Cardiac fibroblast (primary cell): ENCODE measurements around the gene A1BG.
A peak's percentile ranks its signal among the peaks of the same experiment; 100 is the strongest.

Experiments used
- DNase-seq, 2 donors: peaks; one replicate each; pipeline versions ENCODE4 v3.0.0 to v3.0.0-alpha.2; 2010; ENCODE audit warnings: low read depth in 2 of 2
- H3K4me3 ChIP-seq, 2 donors: replicated peaks in 1 of 2; 1 replicate in 1 of 2; 2 replicates in 1 of 2; pipeline ENCODE4 v1.5.1; 2011; ENCODE audit warnings: low read depth in 2 of 2, low read length in 2 of 2, mild to moderate bottlenecking in 2 of 2, moderate library complexity in 1 of 2
- TF ChIP-seq, protein P1 (sequence below): IDR thresholded peaks from one replicate; pipeline ENCODE4 v1.5.1; 2011; ENCODE audit warnings: low read depth, mild to moderate bottlenecking, low read length, inconsistent platforms

The A1BG gene

DNA sequence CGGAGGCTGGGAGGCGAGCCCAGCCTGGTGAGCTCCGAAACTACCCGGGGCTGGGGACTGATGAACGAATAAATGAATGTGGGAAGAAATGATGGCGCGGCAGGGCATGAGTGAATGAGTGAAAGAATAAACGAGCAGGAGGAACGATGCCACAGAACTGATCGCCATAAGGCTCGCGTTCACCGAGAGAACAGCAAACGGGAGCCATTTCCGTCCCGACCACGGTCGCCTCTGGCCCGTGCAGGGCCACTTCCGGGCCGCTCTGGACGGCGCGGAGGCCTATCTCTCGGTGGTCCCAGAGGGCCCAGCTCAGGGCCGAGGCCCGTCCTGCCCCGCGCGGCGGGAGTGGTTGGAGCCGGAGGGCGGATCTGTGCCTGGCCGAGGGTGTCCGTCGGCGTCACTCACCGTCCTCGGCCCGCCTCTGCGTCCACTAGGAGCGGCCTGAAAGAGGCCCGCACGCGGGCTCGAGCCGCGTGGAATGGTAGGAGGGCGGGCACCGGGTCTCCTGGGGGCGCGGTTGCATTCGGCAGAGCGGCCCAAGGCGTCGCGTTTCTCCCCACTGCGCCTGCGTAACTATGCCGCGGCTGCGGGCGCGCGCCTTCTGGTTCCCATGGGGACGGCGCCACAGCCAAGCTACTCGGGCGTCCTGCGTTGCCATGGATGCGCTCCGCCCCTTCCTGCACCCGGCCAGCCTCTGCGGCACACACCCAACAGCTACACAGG, 9.1 kb upstream of the A1BG start, which contains the start of gene ZNF497:
ZNF497 (minus strand) TSS at position 480 of the 723 bp plus-strand sequence. CDS start 5,116 bp downstream, outside the sequence.
- H3K4me3 ChIP-seq, result peak within 1 kb of the TSS; percentile 62 to 63
- peak; percentile 98 for DNase-seq
- TF ChIP-seq, protein P1, sequence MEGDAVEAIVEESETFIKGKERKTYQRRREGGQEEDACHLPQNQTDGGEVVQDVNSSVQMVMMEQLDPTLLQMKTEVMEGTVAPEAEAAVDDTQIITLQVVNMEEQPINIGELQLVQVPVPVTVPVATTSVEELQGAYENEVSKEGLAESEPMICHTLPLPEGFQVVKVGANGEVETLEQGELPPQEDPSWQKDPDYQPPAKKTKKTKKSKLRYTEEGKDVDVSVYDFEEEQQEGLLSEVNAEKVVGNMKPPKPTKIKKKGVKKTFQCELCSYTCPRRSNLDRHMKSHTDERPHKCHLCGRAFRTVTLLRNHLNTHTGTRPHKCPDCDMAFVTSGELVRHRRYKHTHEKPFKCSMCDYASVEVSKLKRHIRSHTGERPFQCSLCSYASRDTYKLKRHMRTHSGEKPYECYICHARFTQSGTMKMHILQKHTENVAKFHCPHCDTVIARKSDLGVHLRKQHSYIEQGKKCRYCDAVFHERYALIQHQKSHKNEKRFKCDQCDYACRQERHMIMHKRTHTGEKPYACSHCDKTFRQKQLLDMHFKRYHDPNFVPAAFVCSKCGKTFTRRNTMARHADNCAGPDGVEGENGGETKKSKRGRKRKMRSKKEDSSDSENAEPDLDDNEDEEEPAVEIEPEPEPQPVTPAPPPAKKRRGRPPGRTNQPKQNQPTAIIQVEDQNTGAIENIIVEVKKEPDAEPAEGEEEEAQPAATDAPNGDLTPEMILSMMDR, result no peak

DNA sequence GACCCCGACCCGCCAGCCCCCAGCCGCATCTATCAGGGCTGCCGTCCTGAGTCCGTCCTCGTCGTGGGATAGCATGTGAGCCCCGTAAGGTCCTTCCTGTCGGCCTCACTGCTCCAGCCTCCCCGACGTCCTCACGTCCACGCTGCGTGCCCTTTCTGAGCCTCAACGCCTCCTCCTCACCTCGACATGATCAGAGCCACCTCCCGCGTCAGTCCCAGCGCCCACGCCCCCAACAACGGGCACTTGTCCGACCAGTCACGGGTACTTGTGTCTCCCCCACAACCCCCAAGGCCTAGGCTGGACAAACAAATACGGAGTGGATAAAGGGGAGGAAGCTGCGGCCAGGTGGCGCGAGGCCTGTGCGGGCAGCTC, 8.6 kb upstream of the A1BG start:
- DNase-seq, result peak in 1 of 2 donors; percentile 67
- H3K4me3 ChIP-seq, result peak overlapping the region; percentile 62 to 63
- TF ChIP-seq, protein P1, result peak; percentile 14

DNA sequence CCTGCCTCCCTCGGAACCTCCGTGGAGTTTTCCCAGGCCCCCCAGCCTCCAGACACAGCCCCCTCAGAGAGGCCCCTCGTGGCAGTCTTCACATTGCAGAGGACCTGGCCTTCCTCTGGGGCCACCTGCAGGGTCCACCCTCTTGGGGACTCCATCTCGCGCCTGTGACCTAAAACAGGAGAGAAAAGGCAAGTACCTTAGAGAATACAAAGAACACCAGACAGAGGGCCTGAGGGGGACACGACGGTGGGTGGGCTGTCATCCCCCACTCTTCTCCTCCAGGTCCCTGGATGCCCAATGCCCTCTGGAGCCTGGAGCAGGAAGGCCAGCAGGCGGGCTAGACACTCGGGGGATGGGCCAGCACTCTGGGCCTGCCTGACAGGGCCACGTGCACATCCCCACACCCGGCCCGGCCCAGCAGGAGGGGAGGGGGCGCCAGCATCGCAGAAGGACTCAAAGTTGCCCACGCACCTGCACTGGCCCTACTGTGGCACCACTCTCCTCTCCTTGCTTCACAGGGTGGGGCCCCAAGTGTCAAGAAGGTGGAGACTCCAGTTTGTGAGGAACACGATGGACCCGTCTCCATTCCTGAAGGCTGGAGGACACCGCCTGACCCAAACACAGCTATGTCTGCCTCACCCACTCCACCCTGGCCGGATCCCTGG, 4.3 kb upstream of the A1BG start:
- no peak overlapping the region for H3K4me3 ChIP-seq
- no peak for DNase-seq
- TF ChIP-seq, protein P1, result no peak

DNA sequence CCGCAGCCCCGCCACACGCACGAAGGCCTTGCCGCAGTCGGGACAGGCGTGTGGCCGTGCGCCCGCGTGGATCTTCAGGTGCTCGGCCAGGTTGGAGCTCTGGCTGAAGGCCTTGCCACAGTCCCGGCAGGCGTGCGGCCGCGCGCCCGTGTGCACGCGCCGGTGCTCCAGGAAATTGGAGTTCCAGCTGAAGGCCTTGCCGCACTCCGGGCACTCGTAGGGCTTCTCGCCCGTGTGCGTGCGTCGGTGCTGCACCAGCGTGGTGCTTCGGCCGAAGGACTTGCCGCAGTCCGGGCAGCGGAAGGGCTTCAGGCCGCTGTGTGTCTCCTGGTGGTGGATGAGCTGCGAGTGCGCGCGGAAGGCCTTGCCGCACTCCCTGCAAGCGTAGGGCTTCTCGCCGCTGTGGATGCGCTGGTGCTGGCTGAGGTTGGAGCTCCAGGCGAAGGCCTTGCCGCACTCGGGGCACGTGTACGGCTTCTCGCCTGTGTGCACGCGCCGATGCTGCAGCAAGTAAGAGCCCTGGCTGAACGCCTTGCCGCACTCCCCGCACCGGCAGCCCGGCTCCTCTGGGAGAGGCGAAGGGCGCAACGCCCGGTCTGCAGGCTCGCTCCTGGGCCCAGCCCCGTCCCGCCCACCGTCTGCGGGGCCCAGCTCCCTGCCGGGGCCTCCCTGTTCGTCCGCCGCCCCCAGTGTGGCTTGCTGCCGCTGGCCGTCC, 3.6 kb upstream of the A1BG start:
- peak overlapping the region; percentile 15 to 28 for H3K4me3 ChIP-seq
- TF ChIP-seq, protein P1, result no peak
- DNase-seq, result peak; percentile 27 to 38

DNA sequence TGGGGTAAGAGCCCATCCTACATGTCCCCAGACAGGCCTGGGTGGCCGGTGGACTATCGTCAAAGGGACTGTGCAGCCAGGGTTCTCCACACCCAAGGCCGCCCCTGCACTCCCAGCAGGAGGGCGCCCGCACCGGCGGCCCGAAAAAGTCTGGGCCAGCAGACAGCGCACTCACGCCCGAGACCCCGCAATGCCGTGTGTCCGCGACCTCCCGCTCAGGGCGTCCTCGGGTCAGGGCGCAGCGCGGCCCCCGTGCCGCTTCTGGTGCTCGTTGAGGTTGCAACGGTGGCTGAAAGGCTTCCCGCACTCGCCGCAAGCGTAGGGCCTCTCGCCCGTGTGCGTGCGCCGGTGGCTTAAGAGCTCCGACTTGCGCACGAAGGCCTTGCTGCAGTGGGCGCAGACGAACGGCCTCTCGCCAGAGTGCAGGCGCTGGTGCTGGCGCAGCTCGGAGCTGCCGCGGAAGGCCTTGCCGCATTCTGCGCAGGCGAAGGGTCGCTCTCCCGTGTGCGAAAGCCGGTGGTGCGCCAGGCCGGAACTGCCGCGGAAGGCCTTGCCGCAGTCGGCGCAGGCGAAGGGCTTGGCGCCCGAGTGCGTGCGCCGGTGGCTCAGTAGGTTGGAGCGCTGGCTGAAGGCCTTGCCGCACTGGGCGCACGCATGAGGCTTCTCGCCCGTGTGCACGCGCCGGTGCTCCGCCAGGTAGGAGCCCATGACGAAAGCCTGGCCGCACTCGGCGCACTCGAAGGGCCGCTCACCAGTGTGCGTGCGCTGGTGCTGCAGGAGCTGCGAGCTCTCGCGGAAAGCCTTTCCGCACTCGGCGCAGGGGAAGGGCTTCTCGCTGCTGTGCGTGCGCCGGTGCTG, 2.8 kb upstream of the A1BG start:
- TF ChIP-seq, protein P1, result no peak
- peak overlapping the region; percentile 8 to 28 for H3K4me3 ChIP-seq
- peak; percentile 45 to 53 for DNase-seq

GRCh38 chr19:58355215-58355796, 2.0 kb upstream of the A1BG start:
- TF ChIP-seq, protein P1, result no peak
- no peak for DNase-seq
- H3K4me3 ChIP-seq, result no peak overlapping the region
